GM10266 (cell line): ENCODE measurements around the gene DAPP1.

Source experiments
- DNase-seq: peaks from one replicate; pipeline ENCODE4 v3.0.0; 2012; ENCODE audit errors: extremely low spot score
- TF ChIP-seq, protein P1 (sequence below): IDR thresholded peaks from 2 replicates; pipeline ENCODE4 v1.5.1; 2012; ENCODE audit warnings: mild to moderate bottlenecking, low read depth; ENCODE audit not compliant: control insufficient read depth, insufficient read depth; ENCODE audit errors: missing control alignments

DAPP1 gene

DNA sequence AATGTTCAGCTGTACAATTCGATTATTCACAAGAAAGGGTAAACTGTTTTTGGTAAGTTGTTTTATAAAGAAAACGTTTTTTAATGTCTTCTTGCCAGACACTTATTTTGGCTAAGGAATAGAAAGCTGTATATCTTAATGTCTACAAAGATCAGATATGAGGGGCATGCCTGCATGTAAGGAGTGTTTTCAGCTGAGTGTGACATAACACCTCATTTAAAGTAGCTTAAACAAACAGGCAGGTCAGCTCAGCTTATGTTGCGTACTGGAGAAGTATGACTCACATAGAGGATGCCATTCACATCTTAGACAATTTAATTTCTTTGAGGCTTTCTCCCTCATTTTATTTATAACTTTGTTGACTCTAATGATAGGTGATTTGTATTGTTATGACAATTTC lies 47.2 kb downstream of the DAPP1 start:
- TF ChIP-seq, protein P1, sequence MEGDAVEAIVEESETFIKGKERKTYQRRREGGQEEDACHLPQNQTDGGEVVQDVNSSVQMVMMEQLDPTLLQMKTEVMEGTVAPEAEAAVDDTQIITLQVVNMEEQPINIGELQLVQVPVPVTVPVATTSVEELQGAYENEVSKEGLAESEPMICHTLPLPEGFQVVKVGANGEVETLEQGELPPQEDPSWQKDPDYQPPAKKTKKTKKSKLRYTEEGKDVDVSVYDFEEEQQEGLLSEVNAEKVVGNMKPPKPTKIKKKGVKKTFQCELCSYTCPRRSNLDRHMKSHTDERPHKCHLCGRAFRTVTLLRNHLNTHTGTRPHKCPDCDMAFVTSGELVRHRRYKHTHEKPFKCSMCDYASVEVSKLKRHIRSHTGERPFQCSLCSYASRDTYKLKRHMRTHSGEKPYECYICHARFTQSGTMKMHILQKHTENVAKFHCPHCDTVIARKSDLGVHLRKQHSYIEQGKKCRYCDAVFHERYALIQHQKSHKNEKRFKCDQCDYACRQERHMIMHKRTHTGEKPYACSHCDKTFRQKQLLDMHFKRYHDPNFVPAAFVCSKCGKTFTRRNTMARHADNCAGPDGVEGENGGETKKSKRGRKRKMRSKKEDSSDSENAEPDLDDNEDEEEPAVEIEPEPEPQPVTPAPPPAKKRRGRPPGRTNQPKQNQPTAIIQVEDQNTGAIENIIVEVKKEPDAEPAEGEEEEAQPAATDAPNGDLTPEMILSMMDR: no peak
- no peak for DNase-seq

GRCh38 chr4:99868126-99868596 lies 51.5 kb downstream of the DAPP1 start:
- DNase-seq: no peak
- TF ChIP-seq, protein P1: no peak

GRCh38 chr4:99872570-99872969 lies 55.9 kb downstream of the DAPP1 start:
- TF ChIP-seq, protein P1: no peak

GRCh38 chr4:99875071-99875470 lies 58.4 kb downstream of the DAPP1 start:
- TF ChIP-seq, protein P1: no peak
- no peak for DNase-seq

More at GRCh38 chr4:99872570-99872969, 55.9 kb downstream of the DAPP1 start:
- DNase-seq: no peak

DNA sequence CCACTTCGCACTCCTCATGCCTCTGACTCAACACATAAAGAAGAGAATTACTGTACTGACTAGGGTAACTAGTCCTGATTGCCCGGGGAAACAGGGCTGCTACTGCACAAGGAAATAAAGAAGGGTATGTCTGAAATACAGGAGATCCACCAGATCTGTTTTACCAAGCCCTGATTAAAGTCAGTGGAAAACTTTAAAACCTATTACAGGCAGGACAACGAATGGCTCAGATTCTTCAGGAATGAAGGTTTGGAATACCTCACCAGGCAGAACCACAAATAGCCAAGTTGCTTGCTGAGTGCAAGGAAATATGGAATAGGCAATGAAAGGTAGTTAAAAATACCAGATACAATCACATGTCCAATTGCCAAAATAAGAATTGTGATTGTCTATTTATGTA lies 60.3 kb downstream of the DAPP1 start:
- TF ChIP-seq, protein P1: no peak
- no peak for DNase-seq

DNA sequence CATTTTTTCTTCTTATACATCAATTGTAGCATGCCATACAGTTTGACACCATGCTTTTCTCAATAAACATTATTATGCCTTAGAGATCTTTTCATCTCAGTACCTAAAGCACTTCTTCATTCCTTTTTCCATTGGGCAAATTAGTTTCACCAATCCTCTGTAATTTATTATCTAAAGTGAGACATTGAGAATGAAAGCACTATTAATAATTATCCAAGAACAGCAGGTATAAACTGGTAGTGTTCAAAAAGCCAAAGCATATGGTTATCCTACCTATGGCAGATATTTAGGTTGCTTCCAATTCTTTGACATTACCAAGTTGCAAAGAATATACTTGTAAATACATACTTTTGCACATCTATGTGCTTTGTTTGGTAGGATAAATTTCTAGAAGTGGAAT lies 62.0 kb downstream of the DAPP1 start:
- DNase-seq: no peak
- TF ChIP-seq, protein P1: no peak

- TF ChIP-seq, protein P1: no peak
- DNase-seq: no peak
These were observed 62.8 kb downstream of the DAPP1 start for GRCh38 chr4:99879458-99879857.
